Small intestine (tissue), 7 donors: Measurements from ENCODE around the gene TRIM47. TPM values are rescaled to one million over a fixed set of nuclear protein-coding genes. Genes with fewer than 3 reads are reported as not detected.

Experiments
- DNase-seq, 2 donors: peaks; one replicate each; pipeline versions ENCODE4 v3.0.0 to v3.0.0-alpha.2; 2013
- FAIRE-seq: peaks from 2 replicates; lab custom pipeline; 2012; peaks lifted over from hg19 to GRCh38; lab: Jason Lieb, UNC
- H3K27ac ChIP-seq, 3 donors: one replicate each; pipeline ENCODE4 v1.5.1; 2013; ENCODE audit warnings: low read length in 2 of 3, mild to moderate bottlenecking in 2 of 3, control low read depth in 1 of 3, inconsistent platforms in 1 of 3, low read depth in 1 of 3, moderate library complexity in 1 of 3
- H3K27me3 ChIP-seq, 3 donors: one replicate each; pipeline ENCODE4 v1.6.1; 2013; ENCODE audit warnings: low read length in 3 of 3, inconsistent platforms in 1 of 3; ENCODE audit not compliant: control insufficient read depth in 3 of 3, insufficient read depth in 3 of 3
- H3K36me3 ChIP-seq, 3 donors: one replicate each; pipeline ENCODE4 v1.6.1; 2013; ENCODE audit warnings: low read length in 3 of 3, inconsistent platforms in 1 of 3, low read depth in 1 of 3, mild to moderate bottlenecking in 1 of 3, moderate library complexity in 1 of 3; ENCODE audit not compliant: control insufficient read depth in 3 of 3, insufficient read depth in 2 of 3
- H3K4me1 ChIP-seq, 3 donors: one replicate each; pipeline ENCODE4 v1.6.1; 2013; ENCODE audit warnings: low read length in 2 of 3, inconsistent platforms in 1 of 3, low read depth in 1 of 3, mild to moderate bottlenecking in 1 of 3, moderate library complexity in 1 of 3; ENCODE audit not compliant: control insufficient read depth in 3 of 3, insufficient read depth in 2 of 3
- H3K4me3 ChIP-seq, 3 donors: one replicate each; pipeline ENCODE4 v1.5.1; 2013; ENCODE audit warnings: low read length in 3 of 3, control low read depth in 1 of 3, inconsistent platforms in 1 of 3, low read depth in 1 of 3, mild to moderate bottlenecking in 1 of 3, moderate library complexity in 1 of 3
- H3K9me3 ChIP-seq, 2 donors: one replicate each; pipeline ENCODE4 v1.6.1; 2013; ENCODE audit warnings: low read depth in 1 of 2, low read length in 1 of 2; ENCODE audit not compliant: control insufficient read depth in 2 of 2, insufficient read depth in 1 of 2
- WGBS, 3 donors: extraction: QIAGEN DNeasy Blood & Tissue Kit; methylation state at CpG; one replicate each; pipeline ENCODE4 v1.1.7; 2013; 5-methylcytosine and 5-hydroxymethylcytosine counted together
- polyA plus RNA-seq, 4 donors: library from polyadenylated mRNA; stranded (reverse) in 3 of 4; unstranded in 1 of 4; fragments of 200-250 nt in 3 of 4; fragments of 120-200 nt in 1 of 4; gene quantifications; one replicate each; pipeline versions ENCODE4 v1.2.1 to v1.2.3, GENCODE V29; 2013
- donor health status: healthy with polysubstance abuse.
- donor health status: control.
- donor health status: control.
- donor health status: Bipolar disorder and iron deficiency.
- donor health status: healthy.

The TRIM47 gene
- polyA plus RNA-seq, 4 donors: 4.9 to 63.3 (median 43.8) TPM

DNA sequence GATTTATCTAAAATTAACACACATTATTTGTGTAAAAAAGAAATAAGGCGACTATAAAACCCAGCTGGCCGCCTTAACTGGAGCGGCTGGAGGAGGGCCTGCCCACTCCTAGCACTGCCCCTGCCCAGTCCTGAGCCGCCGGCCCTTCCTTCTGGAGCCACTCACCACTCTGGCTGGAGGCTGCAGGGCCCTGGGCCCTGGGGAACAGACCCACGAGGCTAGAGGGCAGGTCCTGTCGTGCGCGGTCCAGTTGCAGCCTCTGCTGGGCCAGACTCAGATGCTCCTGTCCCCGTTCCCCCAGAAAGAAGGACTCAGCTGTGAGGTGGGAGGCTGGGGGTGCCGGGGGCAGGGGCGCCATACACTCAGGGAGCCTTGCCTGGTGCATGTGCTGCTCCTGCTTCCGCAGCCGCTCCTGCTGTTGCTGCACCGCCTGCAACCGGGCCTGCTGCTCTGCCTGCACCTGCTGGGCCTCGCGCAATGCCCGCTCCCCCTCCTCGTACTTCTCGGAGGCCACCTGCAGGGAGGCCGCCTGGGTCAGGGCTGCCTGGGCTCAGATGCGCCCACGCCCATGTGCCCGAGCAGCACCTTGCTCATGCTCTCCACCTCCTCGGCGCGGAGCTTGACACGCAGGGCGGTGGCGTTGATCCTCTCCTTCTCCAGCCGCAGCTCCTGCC lies 35.3 kb upstream of the TRIM47 start:
- Histone ChIP-seq H3K36me3 (peaks cover 0 to 96% (median 0%) of the 10 kb centered on the region in 3 donors), H3K9me3 (no peaks in the 10 kb centered on the region), H3K27ac (no peak overlapping the region), H3K27me3 (no peaks in the 10 kb centered on the region), H3K4me1 (no peaks in the 10 kb centered on the region), H3K4me3 (no peak overlapping the region)
- DNase-seq (no peak), FAIRE-seq (no peak)
- WGBS, 3 donors: 92 to 95% (median 95%) methylated on average over 27 to 32 of the region's 32 CpGs

DNA sequence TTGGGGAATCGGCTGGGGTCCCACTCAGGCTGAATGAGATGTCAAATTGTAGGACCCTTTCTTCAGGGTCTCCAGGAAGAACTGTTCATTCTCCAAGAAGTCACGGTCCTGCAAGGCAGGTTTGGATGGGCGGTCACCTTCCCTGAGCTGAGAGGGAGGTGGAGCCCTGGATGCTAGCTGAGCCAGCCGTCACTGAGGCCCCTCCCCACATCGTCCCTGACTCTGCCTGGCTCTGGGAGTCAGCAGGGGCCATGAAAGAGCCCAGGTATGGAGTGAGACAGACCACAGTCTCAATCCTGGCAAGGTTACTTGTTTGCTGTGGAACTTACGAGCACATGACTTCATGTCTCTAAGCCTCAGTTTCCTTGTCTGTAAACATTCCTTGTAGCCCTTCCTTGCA lies 32.3 kb upstream of the TRIM47 start:
- no peak for DNase-seq
- no peaks in the 10 kb centered on the region for H3K9me3 ChIP-seq
- H3K4me3 ChIP-seq: no peak overlapping the region
- H3K4me1 ChIP-seq: peaks cover 0 to 6% (median 0%) of the 10 kb centered on the region in 3 donors
- FAIRE-seq: no peak
- H3K27me3 ChIP-seq: no peaks in the 10 kb centered on the region
- H3K27ac ChIP-seq: no peak overlapping the region
- peaks cover 0 to 79% (median 0%) of the 10 kb centered on the region in 3 donors for H3K36me3 ChIP-seq
- 77 to 84% (median 80%) methylated on average over 6 of the region's 6 CpGs for WGBS, 3 donors

DNA sequence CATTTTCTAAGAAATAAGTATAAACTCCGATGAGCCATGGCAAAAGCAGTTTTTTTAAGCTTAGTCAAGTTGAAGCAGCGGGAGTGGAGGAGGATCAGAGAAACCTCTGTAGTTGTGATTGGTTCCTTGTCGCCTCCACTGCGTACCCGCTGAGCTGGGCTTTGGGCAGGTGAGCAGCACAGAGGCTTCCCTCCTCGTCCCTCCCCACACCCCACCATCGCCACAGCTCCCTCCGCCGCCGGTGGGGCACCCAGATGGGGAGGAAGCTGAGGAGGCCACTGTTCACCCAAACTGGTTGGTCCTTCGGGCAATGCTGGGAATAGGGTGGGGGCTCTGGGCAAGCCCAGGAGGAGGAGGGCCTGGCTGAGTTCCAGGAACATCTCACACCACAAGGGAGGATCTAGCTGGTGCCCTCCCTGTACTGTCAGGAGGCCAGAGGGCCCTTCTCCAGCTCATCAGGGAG lies 31.5 kb upstream of the TRIM47 start:
- H3K36me3 ChIP-seq: peaks cover 0 to 71% (median 0%) of the 10 kb centered on the region in 3 donors
- no peak for FAIRE-seq
- no peaks in the 10 kb centered on the region for H3K27me3 ChIP-seq
- no peak for DNase-seq
- peaks cover 0 to 12% (median 0%) of the 10 kb centered on the region in 3 donors for H3K4me1 ChIP-seq
- no peak overlapping the region for H3K4me3 ChIP-seq
- 17 to 49% (median 40%) methylated on average over 11 of the region's 11 CpGs for WGBS, 3 donors
- no peaks in the 10 kb centered on the region for H3K9me3 ChIP-seq
- no peak overlapping the region for H3K27ac ChIP-seq

DNA sequence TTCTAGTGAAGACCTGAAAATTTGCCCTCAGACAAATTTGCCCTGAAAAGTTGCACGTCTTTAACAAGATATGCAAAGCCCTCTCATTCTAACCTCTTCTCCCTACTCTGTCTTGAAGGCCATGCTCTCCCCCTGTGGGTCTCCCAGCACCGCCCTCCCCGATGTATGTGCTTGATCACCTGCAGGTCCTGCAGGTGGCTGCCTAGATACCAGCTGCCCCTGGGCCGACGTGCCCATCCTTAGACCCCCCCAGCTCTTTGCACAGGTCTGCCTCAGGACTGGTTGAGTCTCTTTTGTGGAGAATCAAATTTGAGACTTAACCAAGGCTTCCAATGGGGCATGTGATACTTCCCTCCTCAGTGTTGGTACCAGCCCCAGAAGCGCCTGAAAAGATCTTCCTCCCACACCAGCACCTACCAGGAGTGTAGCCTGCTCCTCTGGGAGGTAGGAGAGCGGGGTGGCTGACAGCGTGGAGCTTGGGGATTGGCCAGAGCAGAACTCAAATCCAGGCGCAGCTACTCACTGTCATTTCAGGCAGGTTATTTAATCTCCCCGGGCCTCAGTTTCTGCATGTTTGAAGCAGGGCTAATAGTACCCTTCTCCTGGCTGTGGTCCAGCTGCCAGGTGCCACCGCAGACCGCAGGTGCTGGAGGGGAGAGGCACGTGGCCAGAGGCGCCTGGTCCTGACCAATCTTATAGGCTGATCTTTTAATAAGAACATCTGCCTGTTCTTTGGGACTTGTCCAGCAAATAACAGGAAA lies 30.9 kb upstream of the TRIM47 start:
- Histone ChIP-seq H3K27ac (no peak overlapping the region), H3K9me3 (no peaks in the 10 kb centered on the region), H3K36me3 (peaks cover 0 to 64% (median 0%) of the 10 kb centered on the region in 3 donors), H3K4me1 (peaks cover 0 to 12% (median 0%) of the 10 kb centered on the region in 3 donors), H3K27me3 (no peaks in the 10 kb centered on the region), H3K4me3 (no peak overlapping the region)
- no peak for FAIRE-seq
- WGBS, 3 donors: 29 to 68% (median 48%) methylated on average over 14 of the region's 14 CpGs
- DNase-seq: no peak

DNA sequence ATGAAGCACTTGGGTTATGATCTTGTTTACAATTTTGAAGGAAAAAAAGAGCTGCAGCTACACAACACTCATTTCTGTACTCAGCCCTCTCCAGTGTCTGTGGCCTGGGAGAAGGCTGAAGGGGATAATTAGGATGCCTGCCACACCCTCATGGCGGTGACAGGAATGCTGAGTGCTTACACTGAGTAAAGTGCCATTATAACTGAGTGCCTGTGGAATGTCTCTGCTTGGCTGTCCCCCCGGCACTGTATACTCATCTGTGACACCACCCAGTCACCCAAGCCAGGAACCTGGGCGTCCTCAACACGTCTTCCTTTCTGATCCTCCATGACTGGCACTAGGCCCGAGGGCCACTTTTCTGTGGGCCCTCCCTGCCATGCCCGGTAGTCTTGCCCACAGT lies 29.8 kb upstream of the TRIM47 start:
- FAIRE-seq (no peak), DNase-seq (no peak)
- H3K9me3 ChIP-seq: no peaks in the 10 kb centered on the region
- WGBS, 3 donors: 51 to 64% (median 64%) methylated on average over 6 of the region's 6 CpGs
- peaks cover 2 to 12% (median 3%) of the 10 kb centered on the region in 3 donors for H3K4me1 ChIP-seq
- no peak overlapping the region for H3K27ac ChIP-seq
- no peaks in the 10 kb centered on the region for H3K27me3 ChIP-seq
- H3K4me3 ChIP-seq: no peak overlapping the region
- peaks cover 0 to 54% (median 0%) of the 10 kb centered on the region in 3 donors for H3K36me3 ChIP-seq

DNA sequence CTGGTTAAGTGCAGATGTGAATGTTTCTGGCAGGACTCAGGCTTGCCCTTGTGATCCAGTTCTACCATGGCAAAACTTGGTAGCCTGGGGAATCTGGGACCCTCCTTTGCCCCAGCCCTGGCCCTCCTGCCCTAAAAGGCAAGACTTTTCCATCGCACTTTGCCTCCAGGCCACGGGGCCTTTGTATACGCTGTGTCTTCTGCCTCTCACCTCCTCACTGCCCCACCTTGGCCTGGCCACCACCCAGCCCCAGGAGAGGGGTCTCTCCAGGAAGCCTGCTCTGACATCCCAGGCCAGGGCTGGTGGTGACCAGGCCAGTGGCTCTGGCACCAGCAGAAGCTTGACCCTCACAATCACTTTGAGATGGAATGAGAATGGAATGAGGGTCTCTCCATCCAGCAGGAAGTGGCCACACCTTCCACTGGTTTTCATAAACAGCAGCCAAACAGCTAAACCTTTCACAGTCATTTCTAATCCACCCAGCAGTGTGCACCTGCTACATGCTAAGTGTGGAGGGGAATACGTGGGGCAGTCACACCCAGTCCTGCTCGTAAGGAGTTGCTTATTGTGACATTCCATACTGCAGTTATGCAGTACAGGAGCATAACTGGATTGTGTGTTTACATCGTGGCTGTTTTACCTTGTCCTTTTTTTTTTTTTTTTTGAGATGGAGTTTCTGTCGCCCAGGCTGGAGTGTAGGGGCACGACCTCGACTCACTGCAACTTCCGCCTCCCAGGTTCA lies 27.9 kb upstream of the TRIM47 start:
- FAIRE-seq: no peak
- Histone ChIP-seq H3K9me3 (no peaks in the 10 kb centered on the region), H3K4me1 (peaks cover 2 to 12% (median 3%) of the 10 kb centered on the region in 3 donors), H3K36me3 (peaks cover 0 to 56% (median 0%) of the 10 kb centered on the region in 3 donors), H3K4me3 (no peak overlapping the region), H3K27me3 (no peaks in the 10 kb centered on the region), H3K27ac (peak overlapping the region in 1 of 3 donors; percentile 25)
- DNase-seq: no peak
- 67 to 80% (median 70%) methylated on average over 10 of the region's 10 CpGs for WGBS, 3 donors

DNA sequence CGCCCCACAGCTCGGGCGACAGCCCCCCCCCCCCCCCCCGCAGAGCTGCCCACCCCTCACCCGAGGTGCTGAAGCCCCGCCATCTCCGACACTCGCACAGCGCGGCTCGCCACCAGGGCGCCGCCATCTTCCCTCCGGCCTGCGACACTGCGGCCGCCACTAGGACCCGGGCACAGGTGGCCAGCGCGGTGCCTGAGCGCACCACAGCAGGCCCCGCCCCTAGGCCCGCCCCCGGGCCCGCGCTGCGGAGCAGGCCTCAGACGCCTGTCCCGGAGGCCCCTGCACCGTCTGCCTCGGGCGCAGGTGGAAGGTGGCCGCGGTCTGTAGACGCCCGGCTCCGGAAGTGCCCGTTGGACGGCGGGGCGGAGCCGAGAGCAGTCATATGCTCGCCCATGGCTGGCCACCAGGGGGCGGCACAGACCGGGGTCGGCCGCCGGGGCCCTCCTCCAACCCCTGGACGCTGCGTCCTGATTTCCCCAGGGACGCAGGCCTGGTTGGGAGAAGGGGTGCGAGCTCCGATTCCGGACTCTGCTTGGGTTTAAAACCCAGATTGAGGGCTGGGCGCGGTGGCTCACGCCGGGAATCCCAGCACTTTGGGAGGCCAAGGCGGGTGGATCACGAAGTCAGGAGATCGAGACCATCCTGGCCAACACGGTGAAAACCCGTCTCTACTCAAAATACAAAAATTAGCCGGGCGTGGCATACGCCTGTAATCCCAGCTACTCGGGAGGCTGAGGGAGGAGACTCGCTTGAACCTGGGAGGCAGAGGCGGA lies 26.6 kb upstream of the TRIM47 start, which contains the start of gene MRPL38:
TSS of gene MRPL38 (minus strand) at position 136 of the 773 bp plus-strand sequence. CDS start at position 127, 9 bp downstream.
- FAIRE-seq (no peak), DNase-seq (peak; percentile 96 to 98)
- 2 to 3% (median 2%) methylated on average over 41 to 68 of the region's 69 CpGs for WGBS, 3 donors
- Histone ChIP-seq H3K4me3 (peak within 1 kb of the TSS; percentile 75 to 92 (median 81)), H3K9me3 (no peaks in the 10 kb centered on the region), H3K36me3 (peaks cover 0 to 56% (median 3%) of the 10 kb centered on the region in 3 donors), H3K4me1 (peaks cover 2 to 12% (median 3%) of the 10 kb centered on the region in 3 donors), H3K27me3 (no peaks in the 10 kb centered on the region), H3K27ac (peak within 1 kb of the TSS; percentile 89 to 92 (median 92))
